ENCODE measurements around the gene TBATA.

Gene TBATA

GRCh38 chr10:70765794-70766594 lies 19.2 kb downstream of the TBATA start:
- no peaks in the 10 kb centered on the region for H3K36me3 ChIP-seq (ENCODE audit: control insufficient read depth, insufficient read depth, low read length)
- H3K9ac ChIP-seq (ENCODE audit: low read length) = no peak overlapping the region
- no peaks in the 10 kb centered on the region for H3K9me3 ChIP-seq (ENCODE audit: control insufficient read depth, low read length)
- peaks cover 3% of the 10 kb centered on the region for H3K27me3 ChIP-seq (ENCODE audit: control insufficient read depth, insufficient read depth, low read length)
- H3K4me1 ChIP-seq (ENCODE audit: control insufficient read depth, insufficient read depth, low read length) = no peaks in the 10 kb centered on the region
- no peak overlapping the region for H3K4me3 ChIP-seq (ENCODE audit: low read length)

- Histone ChIP-seq H3K36me3 (ENCODE audit: control insufficient read depth, insufficient read depth, low read length) (no peaks in the 10 kb centered on the region), H3K9me3 (ENCODE audit: control insufficient read depth, low read length) (no peaks in the 10 kb centered on the region), H3K9ac (ENCODE audit: low read length) (no peak overlapping the region), H3K4me3 (ENCODE audit: low read length) (no peak overlapping the region), H3K4me1 (ENCODE audit: control insufficient read depth, insufficient read depth, low read length) (peaks cover 4% of the 10 kb centered on the region), H3K27me3 (ENCODE audit: control insufficient read depth, insufficient read depth, low read length) (peaks cover 8% of the 10 kb centered on the region)
These were observed 21.6 kb downstream of the TBATA start for GRCh38 chr10:70763567-70763966.

- no peak overlapping the region for H3K9ac ChIP-seq (ENCODE audit: low read length)
- H3K4me1 ChIP-seq (ENCODE audit: control insufficient read depth, insufficient read depth, low read length) = peaks cover 4% of the 10 kb centered on the region
- H3K4me3 ChIP-seq (ENCODE audit: low read length) = no peak overlapping the region
- peaks cover 5% of the 10 kb centered on the region for H3K27me3 ChIP-seq (ENCODE audit: control insufficient read depth, insufficient read depth, low read length)
- H3K9me3 ChIP-seq (ENCODE audit: control insufficient read depth, low read length) = no peaks in the 10 kb centered on the region
- no peaks in the 10 kb centered on the region for H3K36me3 ChIP-seq (ENCODE audit: control insufficient read depth, insufficient read depth, low read length)
These were observed 22.6 kb downstream of the TBATA start for GRCh38 chr10:70762441-70763175.

GRCh38 chr10:70761727-70762350 lies 23.3 kb downstream of the TBATA start:
- Histone ChIP-seq H3K4me1 (ENCODE audit: control insufficient read depth, insufficient read depth, low read length) (peaks cover 4% of the 10 kb centered on the region), H3K9ac (ENCODE audit: low read length) (no peak overlapping the region), H3K4me3 (ENCODE audit: low read length) (no peak overlapping the region), H3K27me3 (ENCODE audit: control insufficient read depth, insufficient read depth, low read length) (peaks cover 5% of the 10 kb centered on the region), H3K9me3 (ENCODE audit: control insufficient read depth, low read length) (no peaks in the 10 kb centered on the region), H3K36me3 (ENCODE audit: control insufficient read depth, insufficient read depth, low read length) (no peaks in the 10 kb centered on the region)

GRCh38 chr10:70761031-70761601 lies 24.1 kb downstream of the TBATA start:
- Histone ChIP-seq H3K4me3 (ENCODE audit: low read length) (no peak overlapping the region), H3K9ac (ENCODE audit: low read length) (no peak overlapping the region)

GRCh38 chr10:70760271-70760787 lies 24.8 kb downstream of the TBATA start:
- Histone ChIP-seq H3K27me3 (ENCODE audit: control insufficient read depth, insufficient read depth, low read length) (peaks cover 5% of the 10 kb centered on the region), H3K36me3 (ENCODE audit: control insufficient read depth, insufficient read depth, low read length) (no peaks in the 10 kb centered on the region), H3K9ac (ENCODE audit: low read length) (no peak overlapping the region), H3K9me3 (ENCODE audit: control insufficient read depth, low read length) (no peaks in the 10 kb centered on the region), H3K4me1 (ENCODE audit: control insufficient read depth, insufficient read depth, low read length) (peaks cover 4% of the 10 kb centered on the region), H3K4me3 (ENCODE audit: low read length) (no peak overlapping the region)

More at GRCh38 chr10:70761031-70761601, 24.1 kb downstream of the TBATA start:
- Histone ChIP-seq H3K27me3 (ENCODE audit: control insufficient read depth, insufficient read depth, low read length) (peaks cover 5% of the 10 kb centered on the region), H3K4me1 (ENCODE audit: control insufficient read depth, insufficient read depth, low read length) (peaks cover 4% of the 10 kb centered on the region), H3K9me3 (ENCODE audit: control insufficient read depth, low read length) (no peaks in the 10 kb centered on the region), H3K36me3 (ENCODE audit: control insufficient read depth, insufficient read depth, low read length) (no peaks in the 10 kb centered on the region)

- Histone ChIP-seq H3K9ac (ENCODE audit: low read length) (no peak overlapping the region), H3K4me3 (ENCODE audit: low read length) (no peak overlapping the region), H3K9me3 (ENCODE audit: control insufficient read depth, low read length) (no peaks in the 10 kb centered on the region), H3K36me3 (ENCODE audit: control insufficient read depth, insufficient read depth, low read length) (no peaks in the 10 kb centered on the region), H3K4me1 (ENCODE audit: control insufficient read depth, insufficient read depth, low read length) (peaks cover 4% of the 10 kb centered on the region), H3K27me3 (ENCODE audit: control insufficient read depth, insufficient read depth, low read length) (peaks cover 5% of the 10 kb centered on the region)
These were observed 25.4 kb downstream of the TBATA start for GRCh38 chr10:70759781-70760180.

- H3K36me3 ChIP-seq (ENCODE audit: control insufficient read depth, insufficient read depth, low read length) = no peaks in the 10 kb centered on the region
- H3K9ac ChIP-seq (ENCODE audit: low read length) = no peak overlapping the region
- no peaks in the 10 kb centered on the region for H3K9me3 ChIP-seq (ENCODE audit: control insufficient read depth, low read length)
- H3K4me3 ChIP-seq (ENCODE audit: low read length) = no peak overlapping the region
- peaks cover 5% of the 10 kb centered on the region for H3K27me3 ChIP-seq (ENCODE audit: control insufficient read depth, insufficient read depth, low read length)
- peaks cover 4% of the 10 kb centered on the region for H3K4me1 ChIP-seq (ENCODE audit: control insufficient read depth, insufficient read depth, low read length)
These were observed 26.2 kb downstream of the TBATA start for GRCh38 chr10:70758757-70759514.

- Histone ChIP-seq H3K9me3 (ENCODE audit: control insufficient read depth, low read length) (no peaks in the 10 kb centered on the region), H3K9ac (ENCODE audit: low read length) (no peak overlapping the region), H3K4me1 (ENCODE audit: control insufficient read depth, insufficient read depth, low read length) (peaks cover 4% of the 10 kb centered on the region), H3K4me3 (ENCODE audit: low read length) (no peak overlapping the region), H3K27me3 (ENCODE audit: control insufficient read depth, insufficient read depth, low read length) (peaks cover 5% of the 10 kb centered on the region), H3K36me3 (ENCODE audit: control insufficient read depth, insufficient read depth, low read length) (no peaks in the 10 kb centered on the region)
These were observed 27.3 kb downstream of the TBATA start for GRCh38 chr10:70757856-70758255.

GRCh38 chr10:70756700-70757360 lies 28.3 kb downstream of the TBATA start:
- H3K36me3 ChIP-seq (ENCODE audit: control insufficient read depth, insufficient read depth, low read length) = no peaks in the 10 kb centered on the region
- H3K9me3 ChIP-seq (ENCODE audit: control insufficient read depth, low read length) = no peaks in the 10 kb centered on the region
- peaks cover 5% of the 10 kb centered on the region for H3K27me3 ChIP-seq (ENCODE audit: control insufficient read depth, insufficient read depth, low read length)
- peaks cover 4% of the 10 kb centered on the region for H3K4me1 ChIP-seq (ENCODE audit: control insufficient read depth, insufficient read depth, low read length)
- H3K9ac ChIP-seq (ENCODE audit: low read length) = no peak overlapping the region
- no peak overlapping the region for H3K4me3 ChIP-seq (ENCODE audit: low read length)

Measured in mucosa of stomach (tissue), 1 donor.